ENCODE measurements around the gene WDFY4. TPM values are rescaled to one million over a fixed set of nuclear protein-coding genes. Genes with fewer than 3 reads are reported as not detected.

Gene WDFY4
- total and polyA plus RNA-seq, 2 donors (not counting 3 experiments of a cell fraction or from before 2014, with no cell fraction given) = 10.1 to 10.2 TPM

DNA sequence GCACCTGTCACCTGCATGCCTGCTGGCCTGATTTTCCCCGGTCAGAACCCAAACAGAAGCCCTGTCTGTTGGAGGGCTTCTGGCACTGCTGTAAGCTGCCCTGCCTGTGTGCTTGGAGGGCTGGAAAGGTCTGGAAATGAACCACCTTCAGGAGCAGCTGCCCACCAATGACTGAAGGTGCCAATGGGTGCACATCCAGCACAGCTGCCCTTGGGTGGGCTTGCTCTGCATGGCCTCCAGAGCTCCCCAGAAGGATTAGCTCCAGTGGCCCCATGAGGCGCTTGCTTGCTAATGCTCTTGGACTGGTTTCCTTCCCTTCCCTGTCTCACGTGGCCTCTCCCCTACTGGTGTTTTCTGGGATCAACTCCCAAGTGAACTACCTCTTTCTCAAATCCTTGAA lies 43.2 kb downstream of the WDFY4 start:
- CTCF ChIA-PET = interaction anchor here (1.0 kb wide), 1 partner anchor 70 kb away, joined by 3 read pairs; no protein-coding TSS in a partner anchor
- no peaks in the 10 kb centered on the region for H3K27me3 ChIP-seq (ENCODE audit: control insufficient read depth in 2 of 2, insufficient read depth in 2 of 2, low read length in 2 of 2)
- no peaks in the 10 kb centered on the region for H4K20me1 ChIP-seq (replicated peaks; ENCODE audit: control insufficient read depth, extremely low read depth, insufficient read depth, low read length)
- no peak overlapping the region for H3K9ac ChIP-seq (replicated peaks; ENCODE audit: extremely low read depth, insufficient read depth, low read length)
- no peak for DNase-seq (ENCODE audit: low read depth, low spot score)
- no peak for TF ChIP-seq POLR2AphosphoS5 (IDR thresholded peaks at IDR 0.05; ENCODE audit: insufficient read depth, low read depth, low read length)
- no peaks in the 10 kb centered on the region for H3K79me2 ChIP-seq (ENCODE audit: control insufficient read depth, insufficient read depth, low read length)
- H3K36me3 ChIP-seq (ENCODE audit: control insufficient read depth in 2 of 2, extremely low read depth in 1 of 2, insufficient read depth in 2 of 2, low read length in 2 of 2) = no peaks in the 10 kb centered on the region
- BruUV-seq (replicated peaks) = no TSS peak
- FAIRE-seq = no peak
- H3K27ac ChIP-seq (ENCODE audit: insufficient read depth, low read depth, low read length) = no peak overlapping the region
- POLR2A ChIA-PET = no interaction called here
- intact Hi-C loops (cut with micrococcal nuclease) = no loop called here
- H3K4me1 ChIP-seq (ENCODE audit: control insufficient read depth, extremely low read depth, insufficient read depth, low read length) = no peaks in the 10 kb centered on the region
- no peaks in the 10 kb centered on the region for H3K9me1 ChIP-seq (replicated peaks; ENCODE audit: control insufficient read depth, extremely low read depth, insufficient read depth, low read length)
- no peak overlapping the region for H3K4me2 ChIP-seq (ENCODE audit: insufficient read depth, low read length)
- H3K4me3 ChIP-seq (replicated peaks in 1 of 3; ENCODE audit: insufficient read depth in 1 of 3, low read depth in 1 of 3, low read length in 3 of 3) = no peak overlapping the region
- dilution Hi-C loops (cut with MboI; ENCODE audit: extremely low pct_ligation_motif_present, low sequenced_read_pairs) = no loop called here
- no peak overlapping the region for H2AFZ ChIP-seq (ENCODE audit: low read depth, low read length)
- no peaks in the 10 kb centered on the region for H3K9me3 ChIP-seq (replicated peaks; ENCODE audit: control insufficient read depth, insufficient read depth, low read length)

DNA sequence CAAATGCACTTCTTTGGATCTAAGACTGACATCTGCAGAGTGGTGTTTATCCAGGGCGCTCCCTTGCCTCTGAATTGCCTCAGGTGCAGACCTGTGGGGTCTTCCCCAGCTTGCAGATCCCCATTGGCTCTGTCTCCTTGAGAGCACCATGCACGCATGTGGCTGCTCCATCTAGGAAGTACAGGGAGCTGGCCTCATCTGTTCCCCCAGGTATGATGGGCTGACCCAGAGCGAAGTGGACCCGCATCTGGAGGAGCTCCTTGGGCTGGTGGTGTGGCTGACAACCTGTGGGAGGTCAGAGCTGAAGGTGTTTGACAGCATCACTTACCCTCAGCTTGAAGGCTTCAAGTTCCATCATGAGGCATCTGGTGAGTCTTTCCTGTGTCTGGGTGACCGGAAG lies 44.5 kb downstream of the WDFY4 start:
- CTCF ChIA-PET = no interaction called here
- Histone ChIP-seq H3K79me2 (ENCODE audit: control insufficient read depth, insufficient read depth, low read length) (no peaks in the 10 kb centered on the region), H3K9me1 (replicated peaks; ENCODE audit: control insufficient read depth, extremely low read depth, insufficient read depth, low read length) (no peaks in the 10 kb centered on the region), H3K9ac (replicated peaks; ENCODE audit: extremely low read depth, insufficient read depth, low read length) (no peak overlapping the region), H3K4me1 (ENCODE audit: control insufficient read depth, extremely low read depth, insufficient read depth, low read length) (no peaks in the 10 kb centered on the region), H3K4me2 (ENCODE audit: insufficient read depth, low read length) (no peak overlapping the region), H3K27ac (ENCODE audit: insufficient read depth, low read depth, low read length) (no peak overlapping the region), H4K20me1 (replicated peaks; ENCODE audit: control insufficient read depth, extremely low read depth, insufficient read depth, low read length) (no peaks in the 10 kb centered on the region), H2AFZ (ENCODE audit: low read depth, low read length) (no peak overlapping the region), H3K27me3 (ENCODE audit: control insufficient read depth in 2 of 2, insufficient read depth in 2 of 2, low read length in 2 of 2) (no peaks in the 10 kb centered on the region), H3K36me3 (ENCODE audit: control insufficient read depth in 2 of 2, extremely low read depth in 1 of 2, insufficient read depth in 2 of 2, low read length in 2 of 2) (no peaks in the 10 kb centered on the region), H3K4me3 (replicated peaks in 1 of 3; ENCODE audit: insufficient read depth in 1 of 3, low read depth in 1 of 3, low read length in 3 of 3) (no peak overlapping the region), H3K9me3 (replicated peaks; ENCODE audit: control insufficient read depth, insufficient read depth, low read length) (no peaks in the 10 kb centered on the region)
- dilution Hi-C loops (cut with MboI; ENCODE audit: extremely low pct_ligation_motif_present, low sequenced_read_pairs) = no loop called here
- POLR2A ChIA-PET = no interaction called here
- DNase-seq (ENCODE audit: low read depth, low spot score) = no peak
- intact Hi-C loops (cut with micrococcal nuclease) = no loop called here
- BruUV-seq (replicated peaks) = no TSS peak
- TF ChIP-seq POLR2AphosphoS5 (IDR thresholded peaks at IDR 0.05; ENCODE audit: insufficient read depth, low read depth, low read length) = no peak
- TF ChIP-seq MYC (IDR thresholded peaks at IDR 0.05; ENCODE audit: low read depth, low read length) = no peak
- TF ChIP-seq EZH2 (IDR thresholded peaks at IDR 0.05; ENCODE audit: borderline replicate concordance, low read depth, low read length, severe bottlenecking) = no peak
- TF ChIP-seq, protein P1, sequence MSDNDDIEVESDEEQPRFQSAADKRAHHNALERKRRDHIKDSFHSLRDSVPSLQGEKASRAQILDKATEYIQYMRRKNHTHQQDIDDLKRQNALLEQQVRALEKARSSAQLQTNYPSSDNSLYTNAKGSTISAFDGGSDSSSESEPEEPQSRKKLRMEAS (IDR thresholded peaks at IDR 0.05; ENCODE audit: insufficient read depth, insufficient read length) = no peak
- TF ChIP-seq, protein P2, sequence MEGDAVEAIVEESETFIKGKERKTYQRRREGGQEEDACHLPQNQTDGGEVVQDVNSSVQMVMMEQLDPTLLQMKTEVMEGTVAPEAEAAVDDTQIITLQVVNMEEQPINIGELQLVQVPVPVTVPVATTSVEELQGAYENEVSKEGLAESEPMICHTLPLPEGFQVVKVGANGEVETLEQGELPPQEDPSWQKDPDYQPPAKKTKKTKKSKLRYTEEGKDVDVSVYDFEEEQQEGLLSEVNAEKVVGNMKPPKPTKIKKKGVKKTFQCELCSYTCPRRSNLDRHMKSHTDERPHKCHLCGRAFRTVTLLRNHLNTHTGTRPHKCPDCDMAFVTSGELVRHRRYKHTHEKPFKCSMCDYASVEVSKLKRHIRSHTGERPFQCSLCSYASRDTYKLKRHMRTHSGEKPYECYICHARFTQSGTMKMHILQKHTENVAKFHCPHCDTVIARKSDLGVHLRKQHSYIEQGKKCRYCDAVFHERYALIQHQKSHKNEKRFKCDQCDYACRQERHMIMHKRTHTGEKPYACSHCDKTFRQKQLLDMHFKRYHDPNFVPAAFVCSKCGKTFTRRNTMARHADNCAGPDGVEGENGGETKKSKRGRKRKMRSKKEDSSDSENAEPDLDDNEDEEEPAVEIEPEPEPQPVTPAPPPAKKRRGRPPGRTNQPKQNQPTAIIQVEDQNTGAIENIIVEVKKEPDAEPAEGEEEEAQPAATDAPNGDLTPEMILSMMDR (IDR thresholded peaks at IDR 0.05; ENCODE audit: extremely low read depth in 1 of 2, insufficient read depth in 1 of 2, low read depth in 1 of 2, low read length in 2 of 2) = no peak
- no peak for TF ChIP-seq GATA2 (IDR thresholded peaks at IDR 0.05; ENCODE audit: insufficient read depth, insufficient read length, low read depth, low read length)
- no peak for TF ChIP-seq JUN (IDR thresholded peaks at IDR 0.05; ENCODE audit: borderline replicate concordance, insufficient read depth, insufficient read length, low read depth)
- no peak for TF ChIP-seq POLR2A (IDR thresholded peaks at IDR 0.05; ENCODE audit: low read depth, low read length)
- FAIRE-seq = no peak
